Central memory CD4-positive, alpha-beta T cell (primary cell): ENCODE results near the gene GRAMD1C.
"Not testable (repeated sequence)": the region's sequence is repeated elsewhere in the genome, so short reads cannot be mapped to it uniquely, and the experiment has no call there.

Experiments used
- DNase-seq: peaks from one replicate; pipeline ENCODE4 v3.0.0; 2022
- total RNA-seq, 3 experiments: gene quantifications; one replicate each; lab custom pipeline; 2026; lab: John Stamatoyannopoulos, UW

The GRAMD1C gene
- total RNA-seq: 0.18 to 0.92 (median 0.77) reads per million in 3 experiments

GRCh38 chr3:113838631-113839209, at the start of gene GRAMD1C:
GRAMD1C (plus strand) TSS chr3:113838788; CDS start chr3:113838910, 122 bp downstream.
- peak; percentile 79 for DNase-seq

- no peak for DNase-seq
These were observed 47.2 kb upstream of the GRAMD1C start for GRCh38 chr3:113791381-113791780.

GRCh38 chr3:113794526-113794925, 44.1 kb upstream of the GRAMD1C start:
- DNase-seq: no peak

GRCh38 chr3:113795693-113796092, 42.9 kb upstream of the GRAMD1C start:
- no peak for DNase-seq

DNA sequence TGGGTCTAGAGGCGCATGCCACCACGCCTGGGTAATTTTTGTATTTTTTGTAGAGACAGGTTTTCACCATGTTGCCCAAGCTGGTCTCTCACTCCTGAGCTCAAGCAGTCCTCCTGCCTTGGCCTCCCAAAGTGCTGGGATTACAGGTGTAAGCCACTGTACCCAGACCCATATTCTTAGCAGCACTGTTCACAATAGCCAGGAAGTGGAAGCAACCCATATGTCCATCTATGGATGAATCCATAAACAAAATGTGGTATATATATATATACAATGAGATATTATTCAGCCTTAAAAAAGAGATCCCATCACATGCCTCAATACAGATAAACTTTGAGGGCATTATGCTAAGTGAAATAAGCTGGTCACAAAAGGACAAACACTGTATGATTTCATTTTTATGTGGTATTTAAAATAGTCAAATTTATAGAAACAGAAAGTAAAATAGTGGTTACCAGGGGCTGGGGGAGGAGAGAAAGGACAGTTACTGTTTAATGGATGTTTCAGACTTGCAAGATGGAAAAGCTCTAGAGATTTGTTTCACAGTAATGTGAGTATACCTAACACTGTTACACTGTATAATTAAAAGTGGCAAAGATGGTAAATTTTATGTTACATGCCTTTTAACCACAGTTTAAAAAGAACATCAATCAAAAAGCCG, 35.7 kb upstream of the GRAMD1C start:
- no peak for DNase-seq

DNA sequence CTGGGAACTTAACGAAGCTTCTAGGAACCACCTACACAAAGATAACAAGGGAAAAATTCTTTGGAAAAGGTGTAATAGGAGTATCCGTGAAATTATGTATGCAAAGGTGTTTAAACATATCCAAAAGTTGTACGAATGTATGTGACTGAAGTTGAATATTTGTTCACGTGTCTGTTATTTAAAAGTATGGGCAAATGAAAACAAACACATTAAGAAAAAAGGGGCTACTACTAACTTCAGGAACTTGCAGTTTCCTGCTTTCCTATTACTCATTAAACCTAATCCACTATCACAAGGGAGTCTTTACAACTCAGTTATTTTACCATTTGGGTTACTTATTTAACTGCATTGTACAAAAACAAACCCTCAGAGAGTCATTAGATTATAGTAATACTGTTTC, 33.9 kb upstream of the GRAMD1C start:
- DNase-seq: no peak

GRCh38 chr3:113805249-113805648, 33.3 kb upstream of the GRAMD1C start:
- no peak for DNase-seq

- no peak for DNase-seq
These were observed 25.7 kb upstream of the GRAMD1C start for GRCh38 chr3:113812854-113813253.

GRCh38 chr3:113819866-113820265, 18.7 kb upstream of the GRAMD1C start:
- no peak for DNase-seq

DNA sequence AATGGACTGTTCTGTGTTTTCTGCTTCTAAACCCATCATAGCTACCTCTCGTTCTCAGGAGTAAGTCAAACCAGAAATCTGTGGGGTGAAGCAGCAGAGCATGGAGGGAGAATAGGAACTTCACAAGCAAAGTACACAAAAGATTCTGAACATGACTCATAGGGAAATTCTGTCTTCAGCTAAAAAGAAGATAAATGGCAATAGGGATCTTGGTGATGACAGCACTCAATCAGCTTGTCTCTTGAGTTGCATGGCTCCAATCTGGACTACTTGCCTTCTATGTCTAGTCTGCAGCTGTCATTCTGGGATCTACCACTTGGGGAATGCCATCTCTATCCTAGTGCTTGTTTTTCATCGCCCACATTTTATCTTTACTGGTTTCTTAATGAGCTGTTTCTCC, 13.5 kb upstream of the GRAMD1C start:
- no peak for DNase-seq

DNA sequence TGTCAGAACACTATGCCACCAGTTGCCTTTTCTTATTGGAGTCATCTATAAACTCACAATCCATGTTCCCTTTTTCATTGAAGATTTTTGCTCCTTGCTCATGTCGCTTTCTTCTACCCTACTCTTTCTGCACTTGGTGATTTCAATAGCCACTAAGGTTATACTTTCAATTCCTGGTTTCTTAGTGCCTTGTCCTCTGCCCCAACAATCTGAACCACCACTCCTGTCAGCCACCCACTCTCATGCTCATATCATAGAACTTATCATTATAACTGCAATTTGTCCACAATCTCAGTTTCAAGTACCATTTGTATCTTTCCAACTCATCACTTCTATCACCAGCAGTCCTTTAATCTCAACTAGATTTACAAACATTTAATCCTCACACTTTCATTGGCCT, 10.0 kb upstream of the GRAMD1C start:
- DNase-seq: no peak

DNA sequence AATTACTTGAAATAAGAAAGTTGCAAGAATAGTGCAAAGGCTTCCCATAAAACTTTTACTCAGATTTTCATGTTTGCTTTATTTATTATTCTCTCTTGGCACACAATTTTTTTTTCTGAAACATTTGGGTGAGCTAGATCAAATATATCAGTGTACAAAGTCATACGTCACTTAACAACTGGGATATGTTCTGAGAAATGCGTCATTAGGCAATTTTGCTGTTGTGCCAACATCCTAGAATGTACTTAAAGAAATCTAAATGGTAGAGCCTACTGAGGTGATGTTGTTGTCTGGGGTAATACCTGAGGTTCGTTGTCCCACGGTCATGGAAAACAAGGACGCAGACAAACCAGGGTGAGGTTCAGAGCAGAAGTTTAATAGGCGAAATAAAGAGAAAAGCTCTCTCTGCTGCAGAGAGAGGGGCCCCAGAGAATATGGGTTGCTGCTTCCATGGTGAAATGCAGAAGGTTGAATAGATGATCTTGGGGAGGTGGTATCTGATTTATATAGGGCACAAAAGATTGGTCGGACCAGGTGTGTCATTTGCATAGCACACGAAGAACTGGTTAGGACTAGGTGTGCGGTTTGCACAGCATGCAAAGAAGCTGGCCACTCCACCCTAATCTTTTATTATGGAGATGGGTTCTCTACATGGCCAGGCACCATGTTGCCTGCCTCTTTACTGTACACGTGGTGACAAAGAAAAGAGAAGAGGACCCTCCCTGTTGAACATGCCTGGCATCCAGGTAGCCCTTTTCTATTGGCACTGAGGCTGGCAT, 8.8 kb upstream of the GRAMD1C start:
- DNase-seq: no peak

DNA sequence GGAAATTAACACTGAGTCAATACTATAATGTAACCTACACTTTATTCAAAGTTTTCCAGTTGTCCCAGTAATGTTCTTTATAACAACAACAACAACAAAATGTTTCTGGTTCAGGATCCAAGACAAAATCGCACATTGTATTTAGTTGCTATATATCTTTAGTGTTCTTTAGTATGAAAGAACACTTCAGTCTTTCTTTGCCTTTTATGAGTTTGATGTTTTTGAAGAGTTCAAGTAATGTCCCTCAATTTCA, 7.6 kb upstream of the GRAMD1C start:
- DNase-seq: no peak

GRCh38 chr3:113832477-113833164, 6.0 kb upstream of the GRAMD1C start:
- no peak for DNase-seq

DNA sequence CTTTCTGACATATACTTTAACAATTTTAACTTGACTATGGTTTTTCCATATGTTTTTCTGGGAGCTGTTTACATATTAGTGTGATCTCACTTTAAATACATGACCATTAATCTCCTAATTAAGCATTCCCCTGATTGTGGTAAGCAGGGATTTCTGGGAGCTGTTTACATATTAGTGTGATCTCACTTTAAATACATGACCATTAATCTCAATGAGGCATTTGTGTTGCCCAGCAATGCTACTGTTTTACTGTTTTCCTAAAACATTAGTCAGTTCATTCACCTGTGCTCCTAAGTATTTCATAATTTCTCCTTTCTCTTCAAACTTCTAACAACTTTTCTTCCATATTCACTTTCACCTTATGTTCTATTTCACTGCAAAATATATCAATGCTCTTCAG, 3.6 kb upstream of the GRAMD1C start:
- no peak for DNase-seq

DNA sequence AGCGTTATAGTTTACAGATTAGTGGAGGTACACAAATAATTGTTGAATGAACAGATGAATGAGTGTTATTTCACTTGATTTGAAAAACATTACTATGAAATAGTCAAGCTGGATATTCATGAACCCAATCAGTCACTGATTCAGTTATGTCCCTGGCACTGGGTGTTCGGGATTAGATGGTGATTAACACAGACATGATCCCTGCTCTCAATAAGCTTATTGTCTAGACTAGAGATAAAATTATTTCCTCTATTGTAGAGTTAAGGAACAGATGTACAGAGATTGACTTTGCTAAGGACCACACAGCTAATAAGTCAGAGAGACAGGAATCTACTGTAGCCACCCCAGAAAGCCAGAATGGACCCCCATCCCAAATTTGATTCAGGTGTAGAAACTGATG, 963 bp downstream of the GRAMD1C start:
- DNase-seq: no peak

DNA sequence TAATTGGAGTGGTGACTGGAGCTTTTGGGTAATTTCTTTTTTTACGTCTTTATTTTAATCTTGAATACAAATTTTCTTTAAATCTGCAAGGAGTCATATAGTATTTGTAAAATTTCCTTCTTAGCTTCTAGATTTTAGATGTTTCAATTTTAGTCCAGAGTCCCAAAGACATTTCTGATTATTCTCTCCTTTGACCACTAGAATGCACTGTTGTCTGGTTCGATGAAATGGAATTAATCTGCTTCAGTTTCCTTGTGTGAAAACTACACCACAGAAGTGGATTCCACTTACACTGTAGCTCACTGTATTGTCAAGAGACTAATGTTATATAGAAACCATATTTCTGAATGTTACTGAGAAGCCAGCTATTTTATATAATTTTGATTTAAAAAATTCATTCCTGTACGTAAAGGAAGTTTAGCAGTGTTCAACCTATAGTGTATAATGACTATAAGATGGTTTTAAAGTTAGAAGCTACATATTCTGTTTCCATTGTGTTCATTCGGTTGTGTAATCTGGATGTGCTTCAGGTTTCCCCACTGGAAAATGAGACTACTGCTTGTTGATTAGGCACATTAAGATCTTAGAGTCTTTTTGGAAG, 6.1 kb downstream of the GRAMD1C start:
- DNase-seq: no peak

GRCh38 chr3:113847247-113847646, 8.7 kb downstream of the GRAMD1C start:
- no peak for DNase-seq

GRCh38 chr3:113847664-113848461, 9.3 kb downstream of the GRAMD1C start:
- no peak for DNase-seq

DNA sequence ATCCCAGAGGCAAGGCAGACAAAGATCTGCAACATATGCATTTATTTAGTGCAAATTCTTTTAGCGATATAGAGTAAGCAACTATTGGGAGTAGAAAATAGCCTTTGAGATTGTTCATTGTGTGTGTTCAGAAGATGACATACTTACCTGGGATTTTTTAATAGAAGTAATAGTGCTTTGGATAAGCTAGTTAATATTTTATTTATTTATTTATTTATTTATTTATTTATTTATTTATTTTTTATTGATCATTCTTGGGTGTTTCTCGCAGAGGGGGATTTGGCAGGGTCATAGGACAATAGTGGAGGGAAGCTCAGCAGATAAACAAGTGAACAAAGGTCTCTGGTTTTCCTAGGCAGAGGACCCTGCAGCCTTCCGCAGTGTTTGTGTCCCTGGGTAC, 10.5 kb downstream of the GRAMD1C start:
- not testable (repeated sequence) for DNase-seq

DNA sequence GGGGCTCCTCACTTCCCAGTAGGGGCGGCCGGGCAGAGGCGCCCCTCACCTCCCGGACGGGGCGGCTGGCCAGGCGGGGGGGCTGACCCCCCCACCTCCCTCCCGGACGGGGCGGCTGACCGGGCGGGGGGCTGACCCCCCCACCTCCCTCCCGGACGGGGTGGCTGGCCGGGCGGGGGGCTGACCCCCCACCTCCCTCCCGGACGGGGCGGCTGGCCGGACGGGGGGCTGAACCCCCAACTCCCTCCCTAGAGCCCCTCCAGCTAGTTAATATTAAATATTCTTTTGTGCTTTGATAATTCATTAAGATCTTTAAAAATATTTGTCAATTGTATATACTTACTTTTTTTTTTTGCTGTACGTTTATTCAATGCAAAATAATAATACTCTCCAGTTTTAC, 11.3 kb downstream of the GRAMD1C start:
- not testable (repeated sequence) for DNase-seq

DNA sequence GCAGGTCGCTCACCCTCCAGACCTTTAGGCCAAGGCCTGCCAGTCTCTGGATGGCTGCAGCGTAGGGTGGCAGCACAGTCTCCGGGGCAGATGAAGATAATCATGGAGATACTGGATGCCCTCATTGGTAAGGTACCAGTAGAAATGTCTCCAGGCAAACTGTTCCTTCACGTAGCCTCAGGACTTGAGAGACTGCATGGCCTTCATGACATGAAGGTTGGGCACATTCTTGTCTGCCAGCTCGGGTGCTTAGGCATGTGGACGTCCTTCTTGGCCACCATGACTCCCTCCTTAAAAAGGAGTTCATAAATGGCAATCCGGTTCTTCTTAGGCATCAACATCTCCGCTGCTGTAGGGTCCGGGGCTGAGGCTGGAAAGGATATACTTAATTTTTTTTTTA, 11.8 kb downstream of the GRAMD1C start:
- DNase-seq: not testable (repeated sequence)
